Left cardiac atrium (tissue), 4 donors: ENCODE measurements around the gene PLEK2. TPM values are rescaled to one million over a fixed set of nuclear protein-coding genes. Genes with fewer than 3 reads are reported as not detected.
"Not testable (repeated sequence)": the region's sequence is repeated elsewhere in the genome, so short reads cannot be mapped to it uniquely, and the experiment has no call there.

Source experiments
- ATAC-seq, 2 donors: fragments of 200-7000 bp; cut with Tn5 transposase; one replicate each; pipeline ENCODE4 v1.9.1; 2020; ENCODE audit warnings: mild to moderate bottlenecking in 2 of 2, moderate library complexity in 2 of 2
- DNase-seq: peaks from one replicate; pipeline ENCODE4 v3.0.0-alpha.2; 2020
- intact Hi-C, 2 donors: fragments of 100-400 bp; cut with DNase I; formaldehyde crosslinking; loops; one replicate each; pipeline versions ENCODE4 v1.14.1 to v1.15.1; 2022 to 2023
- total RNA-seq, 2 donors: library from RNA; stranded (reverse); fragmentation: NEBNext Ultra II Directional; extraction: Animal tissue kit (Norgen Biotek cat#: 25700); gene quantifications; one replicate each; pipeline ENCODE4 v1.2.1, GENCODE V29; 2021
- donor health status: DM: no; HTN: yes; CAD: no.
- donor health status: DM: no; HTN: yes; CAD: no; lungs with severe emphysema.
- donor health status: DM: yes; HTN: yes; CAD: no.
- donor health status: Dilated cardiomyopathy.

The PLEK2 gene
- total RNA-seq, 2 donors from 2014 or later: 0.35 to 0.76 TPM

GRCh38 chr14:67432050-67432564 lies 20.1 kb upstream of the PLEK2 start:
- ATAC-seq: no peak
- no peak for DNase-seq
- intact Hi-C loops: no loop called here

GRCh38 chr14:67429510-67430205 lies 17.7 kb upstream of the PLEK2 start:
- ATAC-seq: no peak
- DNase-seq: no peak
- intact Hi-C loops: loop anchor here in 1 of 2 donors (5.0 kb wide), 1 partner anchor 143 kb away; no protein-coding TSS in a partner anchor

- no peak for DNase-seq
- intact Hi-C loops: loop anchor here in 1 of 2 donors (5.0 kb wide), 1 partner anchor 144 kb away; no protein-coding TSS in a partner anchor
- peak in 1 of 2 donors; percentile 65 for ATAC-seq
These were observed 16.6 kb upstream of the PLEK2 start for GRCh38 chr14:67428501-67429031.

GRCh38 chr14:67426983-67427606 lies 15.1 kb upstream of the PLEK2 start:
- peak; percentile 75 for DNase-seq
- intact Hi-C loops: loop anchor here (1.0 to 5.0 kb wide), 2 partner anchors 144 to 145 kb away; no protein-coding TSS in a partner anchor

GRCh38 chr14:67426161-67426560 lies 14.2 kb upstream of the PLEK2 start:
- intact Hi-C loops: loop anchor here in 1 of 2 donors (5.0 kb wide), 1 partner anchor 146 kb away; no protein-coding TSS in a partner anchor
- DNase-seq (no peak), ATAC-seq (peak; percentile 36 to 47)

More at GRCh38 chr14:67426983-67427606, 15.1 kb upstream of the PLEK2 start:
- ATAC-seq: peak; percentile 90 to 94

- ATAC-seq (no peak), DNase-seq (no peak)
- intact Hi-C loops: loop anchor here in 1 of 2 donors (5.0 kb wide), 1 partner anchor 147 kb away; no protein-coding TSS in a partner anchor
These were observed 13.6 kb upstream of the PLEK2 start for GRCh38 chr14:67425608-67426007.

GRCh38 chr14:67424539-67424938 lies 12.6 kb upstream of the PLEK2 start:
- intact Hi-C loops: no loop called here
- no peak for ATAC-seq
- no peak for DNase-seq

GRCh38 chr14:67423424-67423823 lies 11.5 kb upstream of the PLEK2 start:
- DNase-seq: no peak
- no peak for ATAC-seq
- intact Hi-C loops: no loop called here

GRCh38 chr14:67421356-67422224 lies 9.6 kb upstream of the PLEK2 start:
- ATAC-seq: no peak
- intact Hi-C loops: no loop called here

GRCh38 chr14:67420102-67420739 lies 8.3 kb upstream of the PLEK2 start:
- ATAC-seq (no peak), DNase-seq (no peak)
- intact Hi-C loops: no loop called here

More at GRCh38 chr14:67421356-67422224, 9.6 kb upstream of the PLEK2 start:
- DNase-seq: no peak

- intact Hi-C loops: no loop called here
- ATAC-seq: peak in 1 of 2 donors; percentile 61
- DNase-seq: no peak
These were observed 6.6 kb upstream of the PLEK2 start for GRCh38 chr14:67418401-67419191.

GRCh38 chr14:67417633-67418032 lies 5.7 kb upstream of the PLEK2 start:
- intact Hi-C loops: no loop called here
- ATAC-seq (no peak), DNase-seq (no peak)

GRCh38 chr14:67416810-67417209 lies 4.8 kb upstream of the PLEK2 start:
- ATAC-seq (no peak), DNase-seq (no peak)
- intact Hi-C loops: no loop called here

- intact Hi-C loops: no loop called here
- DNase-seq: no peak
These were observed 4.1 kb upstream of the PLEK2 start for GRCh38 chr14:67416085-67416484.

GRCh38 chr14:67415610-67416009 lies 3.6 kb upstream of the PLEK2 start:
- DNase-seq, intact Hi-C loops, ATAC-seq: not testable (repeated sequence)

More at GRCh38 chr14:67416085-67416484, 4.1 kb upstream of the PLEK2 start:
- no peak for ATAC-seq

GRCh38 chr14:67413806-67414769 lies 2.1 kb upstream of the PLEK2 start:
- ATAC-seq (peak in 1 of 2 donors; percentile 67), DNase-seq (peak; percentile 44)
- intact Hi-C loops: no loop called here
